HG03060 (cell line): ENCODE data around the gene OPN4.

Source experiments
- ATAC-seq: cut with Tn5 transposase; IDR thresholded peaks from one replicate; pipeline ENCODE4 v1.9.1; 2021; ENCODE audit warnings: low read depth, moderate number of reproducible peaks; ENCODE audit not compliant: unreplicated experiment

OPN4 gene

GRCh38 chr10:86646933-86647332 is 7.4 kb upstream of the OPN4 start:
- no peak for ATAC-seq

GRCh38 chr10:86647773-86648703 is 6.3 kb upstream of the OPN4 start:
- ATAC-seq = no peak

- no peak for ATAC-seq
These were observed 5.5 kb upstream of the OPN4 start for GRCh38 chr10:86648704-86649427.

GRCh38 chr10:86649471-86650150 is 4.7 kb upstream of the OPN4 start:
- no peak for ATAC-seq

GRCh38 chr10:86650151-86650550 is 4.2 kb upstream of the OPN4 start:
- no peak for ATAC-seq

GRCh38 chr10:86651021-86651471 is 3.3 kb upstream of the OPN4 start:
- no peak for ATAC-seq

- ATAC-seq = no peak
These were observed 2.6 kb upstream of the OPN4 start for GRCh38 chr10:86651631-86652331.

- ATAC-seq = no peak
These were observed 1.8 kb upstream of the OPN4 start for GRCh38 chr10:86652361-86653202.

- ATAC-seq = no peak
These were observed 968 bp upstream of the OPN4 start for GRCh38 chr10:86653379-86653778.

GRCh38 chr10:86653987-86654386 is 360 bp upstream of the OPN4 start:
- ATAC-seq = no peak

- ATAC-seq = no peak
These were observed 810 bp downstream of the OPN4 start for GRCh38 chr10:86655173-86655540.

GRCh38 chr10:86655596-86655995 is 1.2 kb downstream of the OPN4 start:
- ATAC-seq = no peak

GRCh38 chr10:86657011-86657395 is 2.7 kb downstream of the OPN4 start:
- no peak for ATAC-seq

GRCh38 chr10:86657396-86658011 is 3.2 kb downstream of the OPN4 start:
- no peak for ATAC-seq

- no peak for ATAC-seq
These were observed 4.0 kb downstream of the OPN4 start for GRCh38 chr10:86658261-86658741.

- ATAC-seq = no peak
These were observed 4.4 kb downstream of the OPN4 start for GRCh38 chr10:86658751-86659150.

GRCh38 chr10:86659161-86659691 is 4.9 kb downstream of the OPN4 start:
- no peak for ATAC-seq

GRCh38 chr10:86659721-86660453 is 5.5 kb downstream of the OPN4 start:
- ATAC-seq = no peak
